ENCODE data around the gene RIPK4. TPM values are rescaled to one million over a fixed set of nuclear protein-coding genes. Genes with fewer than 3 reads are reported as not detected.

The RIPK4 gene
- total RNA-seq, 4 donors from 2014 or later = 0.91 to 1.7 (median 1.1) TPM

- H3K4me1 ChIP-seq = peaks cover 8 to 15% (median 11%) of the 10 kb centered on the region in 4 donors
- TF ChIP-seq POLR2AphosphoS5 (IDR thresholded peaks at IDR 0.05) (no peak), POLR2A (IDR thresholded peaks at IDR 0.05; ENCODE audit: low read depth) (no peak), EP300 (IDR thresholded peaks at IDR 0.05) (no peak)
- TF ChIP-seq, protein P1, sequence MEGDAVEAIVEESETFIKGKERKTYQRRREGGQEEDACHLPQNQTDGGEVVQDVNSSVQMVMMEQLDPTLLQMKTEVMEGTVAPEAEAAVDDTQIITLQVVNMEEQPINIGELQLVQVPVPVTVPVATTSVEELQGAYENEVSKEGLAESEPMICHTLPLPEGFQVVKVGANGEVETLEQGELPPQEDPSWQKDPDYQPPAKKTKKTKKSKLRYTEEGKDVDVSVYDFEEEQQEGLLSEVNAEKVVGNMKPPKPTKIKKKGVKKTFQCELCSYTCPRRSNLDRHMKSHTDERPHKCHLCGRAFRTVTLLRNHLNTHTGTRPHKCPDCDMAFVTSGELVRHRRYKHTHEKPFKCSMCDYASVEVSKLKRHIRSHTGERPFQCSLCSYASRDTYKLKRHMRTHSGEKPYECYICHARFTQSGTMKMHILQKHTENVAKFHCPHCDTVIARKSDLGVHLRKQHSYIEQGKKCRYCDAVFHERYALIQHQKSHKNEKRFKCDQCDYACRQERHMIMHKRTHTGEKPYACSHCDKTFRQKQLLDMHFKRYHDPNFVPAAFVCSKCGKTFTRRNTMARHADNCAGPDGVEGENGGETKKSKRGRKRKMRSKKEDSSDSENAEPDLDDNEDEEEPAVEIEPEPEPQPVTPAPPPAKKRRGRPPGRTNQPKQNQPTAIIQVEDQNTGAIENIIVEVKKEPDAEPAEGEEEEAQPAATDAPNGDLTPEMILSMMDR (IDR thresholded peaks at IDR 0.05) = no peak
- H3K27me3 ChIP-seq = peaks cover 0 to 87% (median 26%) of the 10 kb centered on the region in 4 donors
- no peak overlapping the region for H3K27ac ChIP-seq (replicated peaks in 1 of 4)
- H3K36me3 ChIP-seq = no peaks in the 10 kb centered on the region
- no peak for DNase-seq (ENCODE audit: extremely low spot score)
- H3K4me3 ChIP-seq = no peak overlapping the region
- intact Hi-C loops (cut with DNase I) = loop anchor here (5.0 kb wide), 1 partner anchor 42 kb away; no protein-coding TSS in a partner anchor
- 71% methylated on average over 3 of the region's 3 CpGs for WGBS
- no peaks in the 10 kb centered on the region for H3K9me3 ChIP-seq
Measured at GRCh38 chr21:41775149-41775472, 8.3 kb upstream of the RIPK4 start.

DNA sequence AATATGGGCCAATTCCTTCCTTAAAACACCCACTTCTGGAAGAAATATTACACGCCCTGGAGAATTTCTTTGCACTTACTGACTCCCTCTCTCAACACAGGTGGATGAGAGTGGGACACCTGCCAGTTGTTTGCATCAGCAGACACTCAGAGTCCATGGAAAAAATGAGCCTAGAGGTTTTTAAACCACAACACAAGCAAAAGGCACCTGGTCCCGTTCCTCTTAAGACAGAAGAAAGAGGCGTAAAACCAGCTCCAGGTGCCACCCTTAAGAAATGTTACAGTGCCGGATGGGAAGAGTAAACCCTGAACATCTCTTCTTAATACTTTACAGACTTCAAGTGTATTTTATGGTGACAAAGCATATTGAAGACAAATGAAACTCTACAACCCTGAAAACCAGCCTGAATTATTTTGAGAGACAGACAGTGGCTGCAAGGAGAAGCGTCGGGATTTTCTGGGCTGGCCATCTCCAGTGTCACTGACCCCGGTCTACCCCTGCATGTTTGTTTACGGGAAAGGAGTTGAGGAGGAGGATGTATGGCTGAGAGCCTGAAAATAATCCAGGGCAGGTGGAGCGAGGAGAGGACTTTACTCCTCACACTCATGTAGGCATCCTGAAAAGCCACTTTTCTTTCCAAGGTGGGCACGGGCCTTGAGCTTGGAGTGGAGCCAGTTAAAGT is 7.8 kb upstream of the RIPK4 start:
- TF ChIP-seq, protein P1 (IDR thresholded peaks at IDR 0.05) = no peak
- TF ChIP-seq POLR2A (IDR thresholded peaks at IDR 0.05; ENCODE audit: low read depth) = no peak
- no peak for TF ChIP-seq EP300 (IDR thresholded peaks at IDR 0.05)
- TF ChIP-seq POLR2AphosphoS5 (IDR thresholded peaks at IDR 0.05) = no peak
- peaks cover 8 to 15% (median 11%) of the 10 kb centered on the region in 4 donors for H3K4me1 ChIP-seq
- no peaks in the 10 kb centered on the region for H3K36me3 ChIP-seq
- H3K27me3 ChIP-seq = peaks cover 0 to 87% (median 25%) of the 10 kb centered on the region in 4 donors
- WGBS = 67% methylated on average over 10 of the region's 10 CpGs
- H3K9me3 ChIP-seq = no peaks in the 10 kb centered on the region
- intact Hi-C loops (cut with DNase I) = loop anchor here (5.0 kb wide), 1 partner anchor 43 kb away; no protein-coding TSS in a partner anchor
- H3K4me3 ChIP-seq = no peak overlapping the region
- no peak for DNase-seq (ENCODE audit: extremely low spot score)
- H3K27ac ChIP-seq (replicated peaks in 1 of 4) = no peak overlapping the region

- Histone ChIP-seq H3K9me3 (no peaks in the 10 kb centered on the region), H3K4me3 (no peak overlapping the region), H3K27ac (replicated peaks in 1 of 4) (no peak overlapping the region), H3K4me1 (peaks cover 13 to 18% (median 16%) of the 10 kb centered on the region in 4 donors), H3K36me3 (no peaks in the 10 kb centered on the region), H3K27me3 (peaks cover 0 to 89% (median 36%) of the 10 kb centered on the region in 4 donors)
- TF ChIP-seq POLR2A (IDR thresholded peaks at IDR 0.05; ENCODE audit: low read depth) (no peak), POLR2AphosphoS5 (IDR thresholded peaks at IDR 0.05) (no peak), EP300 (IDR thresholded peaks at IDR 0.05) (no peak)
- TF ChIP-seq, protein P1 (IDR thresholded peaks at IDR 0.05) = no peak
- no peak for DNase-seq (ENCODE audit: extremely low spot score)
- 58% methylated on average over 16 of the region's 16 CpGs for WGBS
- intact Hi-C loops (cut with DNase I) = no loop called here
Measured at GRCh38 chr21:41772351-41773080, 5.7 kb upstream of the RIPK4 start.

- Histone ChIP-seq H3K4me3 (no peak overlapping the region), H3K9me3 (no peaks in the 10 kb centered on the region), H3K27me3 (peaks cover 6 to 96% (median 45%) of the 10 kb centered on the region in 4 donors), H3K27ac (replicated peaks in 1 of 4) (no peak overlapping the region), H3K36me3 (no peaks in the 10 kb centered on the region), H3K4me1 (peaks cover 22 to 26% (median 23%) of the 10 kb centered on the region in 4 donors)
- WGBS = 89% methylated on average over 7 of the region's 7 CpGs
- intact Hi-C loops (cut with DNase I) = no loop called here
- DNase-seq (ENCODE audit: extremely low spot score) = no peak
- TF ChIP-seq, protein P1 (IDR thresholded peaks at IDR 0.05) = no peak
- no peak for TF ChIP-seq POLR2A (IDR thresholded peaks at IDR 0.05; ENCODE audit: low read depth)
- no peak for TF ChIP-seq POLR2AphosphoS5 (IDR thresholded peaks at IDR 0.05)
- no peak for TF ChIP-seq EP300 (IDR thresholded peaks at IDR 0.05)
Measured at GRCh38 chr21:41771625-41771945, 4.7 kb upstream of the RIPK4 start.

All from esophagus muscularis mucosa (tissue), 4 donors.